Measurements from ENCODE around the gene ZNF23.

The ZNF23 gene

DNA sequence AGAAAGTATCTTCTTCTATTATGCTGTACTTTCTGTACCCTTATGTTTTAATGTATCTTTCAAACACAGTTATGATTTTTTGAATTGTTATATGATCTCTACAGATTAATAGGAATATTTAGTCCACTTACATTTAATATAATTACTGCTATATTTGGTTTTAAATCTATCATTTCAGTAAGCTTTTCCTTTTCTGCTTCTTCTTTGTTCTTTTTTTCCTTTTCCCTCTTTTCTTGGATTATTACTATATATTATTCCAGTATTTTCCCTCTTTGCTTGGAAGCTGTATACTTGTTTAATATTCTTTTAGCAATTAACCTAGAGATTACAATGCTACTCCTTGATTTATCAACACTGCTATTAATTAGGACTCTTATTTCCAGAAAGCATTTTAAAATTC is 33.7 kb downstream of the ZNF23 start:
- in situ Hi-C loops (cut with MboI; ENCODE audit: low sequenced_read_pairs), result no loop called here

DNA sequence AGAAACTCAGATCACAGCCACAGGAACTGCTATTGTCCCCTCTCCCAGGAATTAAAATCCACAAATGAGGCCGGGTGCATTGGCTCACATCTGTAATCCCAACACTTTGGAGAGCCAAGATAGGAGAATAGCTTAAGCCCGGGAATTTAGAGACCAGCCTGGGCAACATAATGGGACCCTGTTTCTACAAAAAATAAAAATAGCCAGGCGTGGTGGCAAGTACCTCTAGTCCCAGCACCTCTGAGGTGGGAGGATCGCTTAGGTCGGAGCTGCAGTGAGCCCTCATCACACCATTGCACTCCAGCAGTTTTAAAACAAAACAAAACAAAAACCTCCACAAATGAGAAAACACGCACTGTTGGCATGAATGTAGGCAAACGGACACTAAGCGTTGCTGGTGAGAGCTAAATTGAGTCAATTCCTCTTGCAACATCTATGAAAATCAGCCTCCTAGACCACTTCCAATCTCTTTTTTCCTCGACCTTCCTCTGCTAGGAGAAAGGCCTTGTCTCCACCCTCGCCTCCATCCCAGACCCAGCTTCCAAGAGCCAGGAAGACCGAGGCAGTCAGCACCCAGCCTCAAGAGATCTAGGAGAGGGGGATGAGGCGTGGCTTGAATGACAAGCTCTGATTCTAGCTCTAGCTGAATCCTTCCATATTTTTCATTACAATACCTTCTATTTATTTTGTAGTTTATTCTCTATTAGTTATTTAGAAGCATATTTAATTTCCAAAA is 35.0 kb downstream of the ZNF23 start:
- in situ Hi-C loops (cut with MboI; ENCODE audit: low sequenced_read_pairs), result no loop called here

DNA sequence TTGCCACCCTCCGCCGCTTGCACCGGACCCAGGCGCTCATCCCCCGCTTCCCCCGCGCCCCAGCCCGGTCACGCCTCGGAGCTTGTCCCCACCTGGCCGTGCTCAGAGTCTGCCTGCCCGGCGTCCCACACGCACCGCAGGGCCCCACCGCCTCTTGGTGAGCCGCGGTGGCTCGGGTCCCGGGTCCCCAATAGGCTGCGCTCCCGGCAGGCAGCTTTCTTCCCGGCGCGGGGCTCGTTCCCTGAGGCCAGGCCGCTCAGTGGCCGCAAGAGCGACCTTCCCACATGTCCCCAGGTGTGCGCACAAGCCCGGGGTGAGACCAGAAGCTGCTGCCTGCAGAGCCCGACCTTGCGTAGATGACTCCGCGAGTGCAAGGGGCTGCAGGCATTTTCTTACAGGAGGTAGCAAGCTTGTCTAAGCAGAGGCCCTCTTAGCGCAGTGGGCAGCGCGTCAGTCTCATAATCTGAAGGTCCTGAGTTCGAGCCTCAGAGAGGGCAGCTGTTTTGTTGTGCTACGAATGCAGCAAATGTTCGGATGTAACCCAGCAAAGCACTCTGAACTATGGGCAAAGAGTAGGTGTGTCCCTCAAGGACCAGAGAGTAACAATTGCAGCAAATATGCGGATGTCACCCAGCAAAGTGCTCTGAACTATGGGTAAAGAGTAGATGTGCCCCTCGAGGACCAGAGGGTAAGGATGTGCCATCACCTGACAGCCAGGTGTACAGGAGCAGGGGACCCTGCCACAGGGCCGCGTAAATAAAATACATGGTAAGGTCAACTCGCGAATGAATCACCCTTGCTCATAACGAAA is 35.8 kb downstream of the ZNF23 start:
- in situ Hi-C loops (cut with MboI; ENCODE audit: low sequenced_read_pairs), result no loop called here

DNA sequence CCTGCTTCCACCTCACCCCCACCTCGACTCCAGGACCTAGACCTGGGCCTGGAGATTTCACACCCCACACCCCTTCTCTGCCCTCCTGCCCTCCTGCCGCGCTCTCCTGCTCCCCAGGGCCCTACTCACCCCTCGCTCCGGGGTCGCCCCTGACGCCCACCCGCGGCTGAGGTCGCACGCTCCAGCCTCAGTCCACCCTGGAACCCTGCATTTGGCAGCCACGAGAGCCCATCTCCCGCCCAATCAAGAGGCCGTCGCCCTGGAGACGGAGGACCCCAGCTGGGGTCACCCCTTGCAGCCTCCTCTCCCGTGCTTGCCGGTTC is 36.3 kb downstream of the ZNF23 start:
- in situ Hi-C loops (cut with MboI; ENCODE audit: low sequenced_read_pairs), result no loop called here

DNA sequence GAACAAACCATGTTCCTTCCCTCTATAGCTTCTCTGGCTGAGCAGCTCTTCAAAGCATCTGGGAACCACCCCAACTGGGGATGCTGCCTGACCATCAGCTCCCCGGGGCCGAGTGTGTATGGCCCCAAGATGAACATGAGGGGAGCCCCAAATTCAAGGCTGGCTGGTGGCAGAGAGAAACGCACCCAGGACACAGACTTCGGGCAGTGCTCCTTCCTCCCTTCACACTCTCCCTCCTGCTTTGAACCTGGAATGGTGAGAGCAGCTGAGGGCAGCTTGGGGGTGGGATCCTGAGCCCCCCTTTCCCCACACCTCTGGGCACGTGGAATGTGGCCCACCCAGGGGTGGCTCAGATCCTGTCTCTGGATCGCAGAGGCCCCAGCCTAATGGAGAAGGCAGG is 37.4 kb downstream of the ZNF23 start:
- in situ Hi-C loops (cut with MboI; ENCODE audit: low sequenced_read_pairs), result no loop called here

DNA sequence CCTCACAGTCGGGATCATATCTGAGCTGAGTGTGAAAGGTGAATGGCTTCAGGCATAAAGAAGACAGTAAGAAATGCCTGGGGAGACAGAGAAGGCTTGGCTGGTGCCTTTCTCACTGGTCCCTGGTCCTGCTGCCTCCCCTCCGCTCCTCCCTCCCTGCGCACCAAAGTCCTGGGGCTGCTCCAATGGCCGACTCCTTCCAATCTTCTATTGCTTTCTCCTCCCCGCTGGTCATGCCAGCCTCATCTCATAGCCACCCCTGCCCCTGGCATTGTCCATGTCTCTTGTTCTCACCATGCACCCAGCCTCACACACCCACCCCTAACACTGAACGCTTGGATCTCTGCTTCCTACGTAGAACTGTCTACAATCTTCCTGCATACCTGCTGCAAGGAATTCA is 38.2 kb downstream of the ZNF23 start:
- in situ Hi-C loops (cut with MboI; ENCODE audit: low sequenced_read_pairs), result no loop called here

DNA sequence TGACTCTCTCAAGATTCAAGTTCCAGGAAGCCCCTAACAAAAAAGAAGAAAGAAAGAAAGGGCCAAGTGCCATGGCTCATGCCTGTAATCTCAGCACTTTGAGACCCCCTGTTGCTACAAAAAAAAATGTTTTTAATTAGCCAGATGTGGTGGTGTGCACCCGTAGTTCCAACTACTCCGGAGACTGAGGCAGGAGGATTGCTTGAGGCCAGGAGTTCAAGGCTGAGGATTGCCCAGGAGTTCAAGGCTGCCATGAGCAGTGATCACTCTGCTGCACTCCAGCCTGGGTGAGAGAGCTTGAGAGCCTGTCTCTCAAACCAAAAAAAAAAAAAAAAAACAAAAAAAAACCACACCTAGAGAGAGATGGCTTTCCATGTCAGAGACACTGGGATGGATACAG is 39.0 kb downstream of the ZNF23 start:
- in situ Hi-C loops (cut with MboI; ENCODE audit: low sequenced_read_pairs), result no loop called here

DNA sequence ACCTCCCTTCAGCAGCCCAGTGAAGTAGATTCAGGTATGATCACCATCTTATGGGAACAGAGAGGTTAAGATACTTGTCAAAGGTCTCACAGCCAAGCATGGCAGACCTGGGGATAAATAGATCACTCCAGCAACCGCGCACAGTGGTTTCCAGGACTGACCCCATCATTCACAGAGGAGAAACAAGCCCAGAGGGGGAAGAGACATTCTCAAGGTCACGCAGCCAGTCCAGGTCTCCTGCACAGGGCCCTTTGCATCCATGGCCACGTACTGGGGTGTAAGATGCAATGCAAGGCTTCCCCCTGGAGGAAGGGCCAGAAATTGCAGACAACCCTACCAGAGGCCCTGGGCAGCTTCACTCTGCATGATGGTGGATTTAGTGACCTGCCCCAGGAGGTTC is 40.1 kb downstream of the ZNF23 start:
- in situ Hi-C loops (cut with MboI; ENCODE audit: low sequenced_read_pairs), result no loop called here

DNA sequence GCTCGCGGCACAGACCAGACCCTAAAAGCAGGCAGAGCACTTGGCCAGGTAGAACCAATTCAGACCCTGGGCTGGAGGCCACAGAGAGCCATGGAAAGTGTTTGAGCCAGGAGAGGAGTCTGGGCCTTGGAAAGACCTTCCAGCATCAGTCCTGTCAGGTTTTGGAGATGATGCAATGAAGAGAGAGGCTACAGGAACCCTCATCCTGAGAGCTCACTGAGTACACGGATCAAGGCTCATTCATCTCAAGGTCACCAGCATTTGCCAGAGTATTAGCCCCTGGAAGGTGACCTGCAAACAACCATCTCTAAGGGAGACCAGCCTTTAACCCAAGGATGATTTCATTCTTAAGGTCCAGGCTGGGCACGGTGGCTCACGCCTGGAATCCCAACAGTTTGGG is 48.0 kb downstream of the ZNF23 start:
- in situ Hi-C loops (cut with MboI; ENCODE audit: low sequenced_read_pairs), result no loop called here

DNA sequence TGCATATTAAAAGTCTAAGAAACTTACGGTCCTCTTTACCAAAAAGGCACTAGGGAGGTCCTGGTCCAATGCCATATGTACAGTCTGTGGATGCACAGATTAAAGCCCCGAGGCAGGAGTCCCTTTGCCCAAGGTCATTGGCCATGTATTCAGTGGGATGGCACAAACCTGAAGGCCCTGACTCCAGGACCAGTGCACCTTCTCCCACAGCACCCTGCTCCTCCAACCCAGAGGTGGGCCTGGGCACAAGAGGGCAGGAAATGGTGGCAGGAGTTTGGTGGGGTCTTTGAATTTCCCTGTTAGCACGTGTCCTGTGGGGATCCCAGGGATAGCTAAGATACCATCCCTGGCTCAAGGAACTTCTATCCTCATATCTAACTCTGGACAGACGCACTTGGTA is 48.7 kb downstream of the ZNF23 start:
- in situ Hi-C loops (cut with MboI; ENCODE audit: low sequenced_read_pairs), result no loop called here

DNA sequence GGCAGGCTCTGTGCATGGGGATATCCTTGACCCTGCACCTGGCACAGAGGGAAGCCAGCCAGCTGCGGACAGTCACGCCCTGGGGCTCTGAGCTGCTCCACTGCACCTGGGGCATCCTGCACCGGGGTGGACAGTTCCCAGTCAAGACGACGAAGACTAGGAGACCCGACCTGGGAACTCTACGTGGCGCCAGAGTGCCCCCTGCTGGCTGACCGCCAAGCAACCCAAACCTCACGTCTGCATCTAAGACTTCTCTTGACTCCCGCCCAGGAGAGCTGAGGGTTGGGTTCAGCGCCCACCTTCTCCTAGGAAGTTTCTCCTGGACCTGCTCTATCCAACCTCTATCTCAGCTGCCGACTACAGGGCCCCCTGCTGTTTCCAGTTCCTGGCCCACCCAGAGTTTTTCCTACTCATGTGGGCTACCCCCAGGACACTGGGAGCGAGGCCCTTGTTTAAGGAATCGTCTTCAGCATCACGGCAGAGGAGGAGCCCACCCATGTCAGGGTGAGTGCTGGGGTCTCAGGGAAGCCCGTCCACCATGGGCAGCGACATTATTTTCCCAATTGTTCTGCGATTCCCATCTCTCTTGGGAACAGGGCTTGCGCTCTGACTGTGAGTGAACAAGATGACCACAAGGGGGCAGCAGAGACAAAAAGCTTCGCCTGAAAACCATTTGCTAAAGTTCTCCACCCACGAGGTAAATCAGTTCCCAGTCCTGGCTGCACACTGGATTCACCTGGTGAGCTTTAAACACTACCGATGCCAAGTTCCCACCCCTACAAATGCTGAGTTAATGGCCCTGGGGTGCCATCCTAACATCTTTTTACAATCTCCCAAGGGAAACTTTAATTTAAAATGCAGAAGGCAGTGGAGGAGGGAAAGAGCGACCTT is 49.5 kb downstream of the ZNF23 start:
- in situ Hi-C loops (cut with MboI; ENCODE audit: low sequenced_read_pairs), result no loop called here

DNA sequence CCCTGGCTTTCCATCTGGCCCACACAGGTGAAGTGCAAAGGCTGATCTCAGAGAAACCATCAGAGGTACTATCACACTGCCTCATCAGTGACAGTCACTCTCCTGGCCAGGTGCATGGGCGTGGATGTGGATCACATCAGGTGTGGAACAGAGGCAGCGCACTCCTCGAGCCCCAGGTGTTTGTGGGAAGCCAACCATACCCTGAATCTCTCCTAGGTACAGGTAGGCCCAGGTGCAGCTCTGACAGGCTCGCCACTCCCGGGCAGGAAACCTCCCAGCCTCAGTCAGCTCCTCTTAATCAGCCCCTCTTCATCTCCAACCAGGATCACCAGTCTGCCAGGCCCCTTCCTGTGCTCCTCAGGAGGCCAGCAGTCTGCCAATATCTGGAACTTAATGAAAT is 51.9 kb downstream of the ZNF23 start:
- in situ Hi-C loops (cut with MboI; ENCODE audit: low sequenced_read_pairs), result no loop called here

DNA sequence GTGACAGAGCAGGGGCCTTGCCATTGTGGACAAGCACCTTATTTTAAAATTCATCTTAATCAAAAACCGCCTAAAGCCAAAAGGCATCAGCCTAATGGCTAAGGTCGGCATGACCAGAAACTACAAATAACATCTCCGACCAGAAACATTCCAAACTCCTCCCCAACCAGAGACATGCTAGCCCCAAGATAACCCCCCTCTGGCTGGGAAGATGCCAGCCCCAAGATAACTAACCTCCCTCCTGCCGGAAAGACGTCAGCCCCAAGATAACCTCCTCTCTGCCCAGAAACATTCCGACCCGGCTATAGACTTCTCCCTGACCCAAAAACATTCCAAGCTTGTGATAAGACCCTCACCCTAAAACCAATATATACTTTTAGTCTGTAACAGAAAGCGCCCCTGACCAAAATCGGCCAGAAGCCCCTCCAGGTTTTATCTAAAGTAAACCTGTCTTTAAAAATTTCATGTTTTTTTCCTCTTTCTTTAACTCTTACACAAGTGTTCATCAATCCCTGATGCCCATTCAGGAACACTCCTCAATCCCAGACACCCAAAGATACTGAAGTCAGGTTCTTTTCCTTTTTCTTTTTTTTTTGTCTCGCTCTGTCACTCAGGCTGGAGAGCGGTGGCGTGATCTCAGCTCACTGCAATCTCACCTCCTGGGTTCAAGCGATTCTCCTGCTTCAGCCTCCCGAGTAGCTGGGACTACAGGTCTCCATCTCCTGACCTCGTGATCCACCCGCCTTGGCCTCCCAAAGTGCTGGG is 52.9 kb downstream of the ZNF23 start:
- in situ Hi-C loops (cut with MboI; ENCODE audit: low sequenced_read_pairs), result no loop called here

DNA sequence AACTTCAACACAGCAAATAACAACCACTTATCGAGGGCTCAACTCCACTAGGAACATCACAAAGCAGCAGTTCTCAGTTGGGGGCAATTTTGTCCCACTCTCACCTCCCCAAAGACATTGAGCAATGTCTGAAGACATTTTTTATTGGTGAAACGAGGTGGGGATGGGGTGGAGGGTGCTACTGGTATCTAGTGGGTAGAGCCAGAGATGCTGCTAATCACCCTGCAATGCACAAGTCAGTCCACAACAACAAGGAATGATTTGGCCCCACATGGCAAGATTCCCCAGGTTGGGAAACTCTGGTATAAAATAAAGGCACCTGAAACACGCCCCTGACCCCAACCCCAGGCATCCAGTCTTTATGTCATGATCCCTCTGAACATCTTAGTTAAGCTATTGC is 53.5 kb downstream of the ZNF23 start:
- in situ Hi-C loops (cut with MboI; ENCODE audit: low sequenced_read_pairs), result no loop called here

DNA sequence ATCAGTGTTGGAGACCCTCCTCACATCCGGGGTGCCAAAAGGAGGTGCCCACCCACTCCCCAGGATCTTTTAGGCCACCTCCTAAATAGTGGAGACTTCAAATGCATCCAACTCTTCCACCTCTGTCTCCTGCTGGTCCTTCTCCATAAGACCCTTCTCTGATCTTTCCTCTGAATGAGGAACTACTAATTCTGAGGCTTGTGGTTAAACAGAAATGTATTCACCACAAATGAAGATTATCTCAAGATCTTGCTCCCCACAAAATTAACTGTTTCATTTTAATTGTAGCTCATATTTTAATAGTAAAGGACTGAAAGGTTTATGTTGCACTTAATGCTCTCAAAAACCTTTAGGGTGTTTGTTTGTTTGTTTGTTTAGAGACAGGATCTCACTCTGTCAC is 54.3 kb downstream of the ZNF23 start:
- in situ Hi-C loops (cut with MboI; ENCODE audit: low sequenced_read_pairs), result no loop called here

DNA sequence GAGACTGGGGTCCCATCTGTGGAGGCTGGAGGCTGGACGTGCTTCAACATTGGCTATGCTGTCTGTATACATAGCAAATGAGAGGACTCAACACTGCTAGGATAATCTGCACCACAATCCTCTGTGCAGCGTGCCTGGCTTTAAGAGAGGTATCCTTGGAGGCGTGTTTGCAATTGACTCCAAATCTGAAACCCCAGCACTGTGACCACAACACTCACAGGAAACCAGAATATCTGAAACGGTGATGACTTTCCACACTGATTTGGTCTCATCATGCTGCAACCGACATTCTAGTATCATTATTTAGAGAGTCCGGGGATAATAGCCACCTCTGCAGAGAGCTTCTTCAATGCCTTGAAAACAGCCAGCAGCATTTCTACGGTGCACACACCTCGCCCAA is 55.3 kb downstream of the ZNF23 start:
- in situ Hi-C loops (cut with MboI; ENCODE audit: low sequenced_read_pairs), result no loop called here

DNA sequence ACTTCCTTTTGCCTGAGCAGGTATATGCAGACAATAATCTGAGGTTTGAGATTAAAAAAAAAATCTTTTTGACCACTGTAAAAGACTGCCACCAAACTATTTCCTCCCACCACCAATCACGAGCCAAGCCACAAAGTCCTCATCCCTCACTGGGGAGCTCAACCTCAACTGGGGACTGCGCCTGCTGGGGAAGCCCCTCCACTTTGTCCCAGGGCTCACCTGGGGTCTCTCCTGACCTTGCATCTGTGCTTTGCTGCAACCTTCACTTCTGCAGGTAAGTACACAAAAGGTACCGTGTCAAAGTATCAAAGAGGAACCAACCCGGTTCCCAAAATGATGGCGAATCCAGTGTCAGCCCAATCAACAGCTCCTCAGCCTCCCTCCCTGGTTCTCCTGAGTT is 55.7 kb downstream of the ZNF23 start:
- in situ Hi-C loops (cut with MboI; ENCODE audit: low sequenced_read_pairs), result no loop called here

DNA sequence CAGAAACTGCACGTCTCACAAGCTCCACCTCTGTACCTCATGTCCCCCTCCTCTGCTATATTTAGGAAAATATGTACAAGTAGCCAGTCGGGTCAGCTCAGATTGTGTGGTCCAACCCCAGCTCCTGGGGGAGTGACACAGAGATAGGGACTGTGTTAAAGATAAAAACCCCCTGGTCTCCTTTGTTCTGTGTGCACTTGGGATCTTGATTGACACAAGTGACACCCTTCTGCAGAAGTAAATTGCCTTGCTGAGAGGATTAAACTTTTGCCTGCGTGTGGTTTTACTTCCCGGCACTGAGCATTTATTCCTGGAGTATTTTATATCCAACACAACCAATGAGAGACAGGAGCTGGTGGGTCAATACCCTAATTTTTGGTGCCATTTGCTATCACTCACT is 57.7 kb downstream of the ZNF23 start:
- in situ Hi-C loops (cut with MboI; ENCODE audit: low sequenced_read_pairs), result no loop called here

DNA sequence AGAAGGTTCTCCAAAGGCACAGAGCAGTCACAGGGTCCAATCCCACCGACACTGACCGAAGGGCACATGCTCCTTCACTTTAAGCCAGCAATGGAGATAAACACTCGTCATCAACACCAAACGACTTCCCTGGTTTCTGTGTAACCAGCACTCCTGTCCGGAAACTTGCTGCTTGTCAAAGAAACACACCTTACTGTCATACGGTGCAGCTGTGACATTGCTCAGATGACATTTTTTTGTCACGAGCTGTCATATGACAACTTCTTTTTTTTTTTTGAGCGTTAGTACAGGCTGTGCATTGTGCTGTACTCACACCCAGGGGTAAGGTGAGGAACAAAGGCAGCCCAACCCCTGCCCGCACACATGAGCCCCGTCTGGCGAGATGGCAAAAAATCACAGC is 59.4 kb downstream of the ZNF23 start:
- in situ Hi-C loops (cut with MboI; ENCODE audit: low sequenced_read_pairs), result no loop called here

DNA sequence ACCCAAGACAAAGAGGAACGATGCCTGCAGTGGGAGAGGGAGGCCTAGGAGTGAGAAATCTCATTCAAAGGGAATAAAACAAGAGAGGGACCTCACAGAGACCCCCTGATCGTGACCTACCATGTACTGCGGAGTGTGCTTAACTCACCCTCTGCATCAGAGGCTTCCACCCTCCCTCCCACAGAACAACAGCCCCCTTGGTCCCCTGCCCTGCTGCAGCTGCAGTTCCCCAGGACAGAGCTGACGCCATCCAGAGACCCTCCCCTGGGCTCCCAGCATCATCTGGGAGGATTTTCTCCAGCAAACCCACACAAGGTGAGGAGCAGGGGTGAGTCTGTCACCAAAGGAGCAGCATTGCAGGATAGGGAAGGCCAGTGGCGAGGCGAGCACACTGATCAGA is 60.0 kb downstream of the ZNF23 start:
- in situ Hi-C loops (cut with MboI; ENCODE audit: low sequenced_read_pairs), result no loop called here
